Measurements from ENCODE around the gene KIAA1614. TPM values are rescaled to one million over a fixed set of nuclear protein-coding genes. Genes with fewer than 3 reads are reported as not detected.

Gene KIAA1614
- total RNA-seq, 1 donor from 2014 or later, result 0.56 TPM

- peaks cover 10% of the 10 kb centered on the region for H3F3A ChIP-seq (ENCODE audit: low read depth)
- Mint-ChIP-seq H3K4me1 (peaks cover 10% of the 10 kb centered on the region), H3K4me3 (no peak overlapping the region), H3K27ac (no peak overlapping the region), H3K27me3 (ENCODE audit: insufficient read depth, low read depth) (peaks cover 3% of the 10 kb centered on the region), H3K9me3 (no peaks in the 10 kb centered on the region), H3K36me3 (peaks cover 15% of the 10 kb centered on the region)
- no peaks in the 10 kb centered on the region for H3K36me3 ChIP-seq
- H2AFZ ChIP-seq (replicated peaks), result no peak overlapping the region
- H3K4me2 ChIP-seq, result no peak overlapping the region
- H3K4me1 ChIP-seq, result peaks cover 18% of the 10 kb centered on the region
- no peak for TF ChIP-seq EZH2 (IDR thresholded peaks at IDR 0.05)
- no peak for TF ChIP-seq CTCF (IDR thresholded peaks at IDR 0.05)
- TF ChIP-seq EZH2phosphoT487 (IDR thresholded peaks at IDR 0.05), result no peak
- H3K27ac ChIP-seq, result no peak overlapping the region
- no peaks in the 10 kb centered on the region for H3K9me3 ChIP-seq (ENCODE audit: low read depth)
- H4K20me1 ChIP-seq (ENCODE audit: low read depth), result no peaks in the 10 kb centered on the region
- DNase-seq (ENCODE audit: low spot score), result no peak
- H3K9ac ChIP-seq, result no peak overlapping the region
- H3K4me3 ChIP-seq, result no peak overlapping the region
- no peaks in the 10 kb centered on the region for H3K79me2 ChIP-seq (ENCODE audit: low read depth)
- H3K27me3 ChIP-seq, result no peaks in the 10 kb centered on the region
Observed at GRCh38 chr1:180949616-180950000, 36.9 kb downstream of the KIAA1614 start.

GRCh38 chr1:180950321-180950720 is 37.6 kb downstream of the KIAA1614 start:
- H2AFZ ChIP-seq (replicated peaks), result no peak overlapping the region
- TF ChIP-seq CTCF (IDR thresholded peaks at IDR 0.05) (no peak), EZH2 (IDR thresholded peaks at IDR 0.05) (no peak), EZH2phosphoT487 (IDR thresholded peaks at IDR 0.05) (no peak)
- H3K27me3 ChIP-seq, result no peaks in the 10 kb centered on the region
- H3K4me1 Mint-ChIP-seq, result peaks cover 10% of the 10 kb centered on the region
- peaks cover 15% of the 10 kb centered on the region for H3K36me3 Mint-ChIP-seq
- no peak overlapping the region for H3K4me2 ChIP-seq
- H3K4me1 ChIP-seq, result peaks cover 16% of the 10 kb centered on the region
- no peak overlapping the region for H3K4me3 ChIP-seq
- no peaks in the 10 kb centered on the region for H3K79me2 ChIP-seq (ENCODE audit: low read depth)
- no peak overlapping the region for H3K9ac ChIP-seq
- no peak overlapping the region for H3K27ac ChIP-seq
- peaks cover 10% of the 10 kb centered on the region for H3F3A ChIP-seq (ENCODE audit: low read depth)
- no peak overlapping the region for H3K4me3 Mint-ChIP-seq
- H3K9me3 Mint-ChIP-seq, result no peaks in the 10 kb centered on the region
- no peak overlapping the region for H3K27ac Mint-ChIP-seq
- no peaks in the 10 kb centered on the region for H3K36me3 ChIP-seq
- H3K9me3 ChIP-seq (ENCODE audit: low read depth), result no peaks in the 10 kb centered on the region
- peaks cover 4% of the 10 kb centered on the region for H3K27me3 Mint-ChIP-seq (ENCODE audit: insufficient read depth, low read depth)
- H4K20me1 ChIP-seq (ENCODE audit: low read depth), result no peaks in the 10 kb centered on the region
- no peak for DNase-seq (ENCODE audit: low spot score)

GRCh38 chr1:180951186-180951745 is 38.6 kb downstream of the KIAA1614 start:
- TF ChIP-seq EZH2 (IDR thresholded peaks at IDR 0.05), result no peak
- no peak for TF ChIP-seq EZH2phosphoT487 (IDR thresholded peaks at IDR 0.05)
- no peak for TF ChIP-seq CTCF (IDR thresholded peaks at IDR 0.05)
- Histone ChIP-seq H3K4me2 (no peak overlapping the region), H2AFZ (replicated peaks) (no peak overlapping the region), H3K79me2 (ENCODE audit: low read depth) (no peaks in the 10 kb centered on the region), H3K4me1 (peaks cover 12% of the 10 kb centered on the region), H3K9me3 (ENCODE audit: low read depth) (no peaks in the 10 kb centered on the region), H3K27me3 (no peaks in the 10 kb centered on the region), H3F3A (ENCODE audit: low read depth) (peaks cover 7% of the 10 kb centered on the region), H3K9ac (no peak overlapping the region), H3K27ac (no peak overlapping the region), H3K36me3 (no peaks in the 10 kb centered on the region), H4K20me1 (ENCODE audit: low read depth) (peaks cover 6% of the 10 kb centered on the region), H3K4me3 (no peak overlapping the region)
- Mint-ChIP-seq H3K36me3 (peaks cover 15% of the 10 kb centered on the region), H3K4me3 (no peak overlapping the region), H3K9me3 (no peaks in the 10 kb centered on the region), H3K27me3 (ENCODE audit: insufficient read depth, low read depth) (peaks cover 4% of the 10 kb centered on the region), H3K27ac (no peak overlapping the region), H3K4me1 (peaks cover 14% of the 10 kb centered on the region)
- DNase-seq (ENCODE audit: low spot score), result no peak

All from neural progenitor cell (in vitro differentiated cells).